Measurements from ENCODE around the gene TRPM4.

TRPM4 gene

DNA sequence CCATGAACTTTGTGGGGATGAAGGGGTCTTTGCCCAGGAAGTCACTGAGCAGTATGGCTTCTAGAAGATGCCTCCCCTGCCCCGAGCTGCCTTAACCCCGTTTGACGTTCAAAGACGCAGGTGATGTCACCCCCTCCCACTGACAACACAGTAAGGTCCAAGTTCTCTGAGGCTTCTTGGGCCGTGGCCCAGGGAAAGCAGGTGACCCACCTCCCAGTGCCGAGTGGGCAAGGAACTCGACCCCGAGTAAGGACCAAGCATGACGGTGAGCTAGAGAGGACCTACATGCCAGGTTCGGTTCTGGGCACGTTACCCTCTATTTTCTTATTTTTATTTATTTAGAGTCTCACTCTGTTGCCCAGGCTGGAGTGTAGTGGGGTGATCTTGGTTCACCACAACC is 86.1 kb downstream of the TRPM4 start:
- no peak for DNase-seq

DNA sequence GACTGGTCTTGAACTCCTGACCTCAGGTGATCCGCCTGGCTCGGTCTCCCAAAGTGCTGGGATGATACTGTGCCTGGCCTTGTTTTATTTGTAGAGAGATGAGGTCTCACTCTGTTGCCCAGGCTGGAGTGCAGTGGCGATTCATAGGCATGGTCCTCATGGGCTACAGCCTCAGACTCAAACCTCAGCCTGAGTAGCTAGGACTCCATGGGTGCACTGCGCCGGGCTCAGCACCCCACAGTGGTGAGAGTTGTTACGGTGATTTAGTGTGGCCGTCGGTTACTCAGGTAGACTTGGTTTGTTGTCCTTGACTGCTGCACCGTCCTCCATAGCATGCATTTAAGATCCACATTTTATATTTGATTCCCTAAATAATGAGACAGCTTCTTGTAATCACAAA is 86.7 kb downstream of the TRPM4 start:
- DNase-seq: no peak

- DNase-seq: peak; percentile 96
These were observed 90.1 kb downstream of the TRPM4 start for GRCh38 chr19:49247676-49248075.

DNA sequence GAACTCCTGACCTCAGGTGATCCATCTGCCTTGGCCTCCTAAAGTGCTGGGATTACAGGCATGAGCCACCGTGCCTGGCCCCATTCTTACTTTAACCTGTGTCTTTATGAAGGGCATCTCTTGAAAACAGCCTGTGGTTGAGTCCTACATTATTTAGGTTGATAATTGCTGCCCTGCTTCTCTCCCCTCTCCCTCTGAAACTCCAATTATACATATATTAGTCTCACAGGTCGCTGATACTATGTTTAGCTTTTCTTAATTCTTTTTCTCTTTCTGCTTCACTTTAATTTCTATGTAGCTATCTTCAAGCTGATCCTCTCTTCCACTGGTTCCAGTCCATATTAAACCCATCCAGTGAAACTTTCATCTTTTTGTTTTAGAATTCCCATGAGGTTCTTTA is 92.3 kb downstream of the TRPM4 start:
- no peak for DNase-seq

DNA sequence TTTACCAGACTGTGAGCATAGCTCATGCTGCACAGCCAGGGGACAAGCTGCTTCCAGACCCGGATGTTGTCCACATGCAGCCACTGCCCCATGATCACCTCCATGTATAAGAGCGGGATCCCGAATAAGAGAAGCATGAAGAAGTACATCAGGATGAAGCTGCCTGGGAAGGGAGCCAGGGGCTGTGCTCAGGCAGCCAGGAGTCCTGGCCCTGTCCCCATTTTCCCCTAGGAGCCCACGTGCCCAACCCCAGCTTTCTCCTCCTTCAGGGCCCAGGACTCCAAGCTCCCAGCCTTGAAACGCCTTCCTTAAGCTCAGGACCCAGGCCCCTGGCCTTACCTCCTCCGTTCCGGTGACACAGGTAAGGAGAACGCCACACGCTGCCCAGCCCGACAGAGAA is 98.1 kb downstream of the TRPM4 start:
- DNase-seq: no peak

DNA sequence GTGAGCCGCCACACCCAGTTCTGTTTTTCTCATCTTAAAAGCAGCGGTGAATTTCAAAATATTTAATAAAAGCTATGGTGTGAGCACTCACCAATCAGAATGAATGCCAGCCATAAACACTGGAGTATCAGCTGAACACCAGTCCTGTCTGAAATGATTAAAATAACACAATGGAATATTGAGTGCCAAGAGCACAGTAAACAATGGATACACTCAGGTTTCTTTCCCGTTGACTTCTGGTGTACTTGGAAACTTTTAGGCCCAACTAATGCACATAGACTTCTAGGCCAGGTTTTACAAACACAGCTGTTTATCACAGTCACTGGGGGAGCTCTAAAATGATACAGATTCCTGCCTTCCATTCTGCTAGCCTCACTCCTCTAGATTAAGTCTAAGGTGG is 99.1 kb downstream of the TRPM4 start:
- DNase-seq: no peak
